Occipital lobe (tissue), 2 donors: Measurements from ENCODE around the gene CD247. TPM values are rescaled to one million over a fixed set of nuclear protein-coding genes. Genes with fewer than 3 reads are reported as not detected.

Experiments
- DNase-seq: peaks from one replicate; lab custom pipeline; 2025; lab: John Stamatoyannopoulos, UW
- total RNA-seq: library from RNA; depleted of rRNA; stranded (reverse); fragments of >200 nt; gene quantifications from one replicate; pipeline ENCODE4 v1.2.3, GENCODE V29; 2014

CD247 gene
- total RNA-seq, 1 donor from 2014 or later: 2.3 TPM

DNA sequence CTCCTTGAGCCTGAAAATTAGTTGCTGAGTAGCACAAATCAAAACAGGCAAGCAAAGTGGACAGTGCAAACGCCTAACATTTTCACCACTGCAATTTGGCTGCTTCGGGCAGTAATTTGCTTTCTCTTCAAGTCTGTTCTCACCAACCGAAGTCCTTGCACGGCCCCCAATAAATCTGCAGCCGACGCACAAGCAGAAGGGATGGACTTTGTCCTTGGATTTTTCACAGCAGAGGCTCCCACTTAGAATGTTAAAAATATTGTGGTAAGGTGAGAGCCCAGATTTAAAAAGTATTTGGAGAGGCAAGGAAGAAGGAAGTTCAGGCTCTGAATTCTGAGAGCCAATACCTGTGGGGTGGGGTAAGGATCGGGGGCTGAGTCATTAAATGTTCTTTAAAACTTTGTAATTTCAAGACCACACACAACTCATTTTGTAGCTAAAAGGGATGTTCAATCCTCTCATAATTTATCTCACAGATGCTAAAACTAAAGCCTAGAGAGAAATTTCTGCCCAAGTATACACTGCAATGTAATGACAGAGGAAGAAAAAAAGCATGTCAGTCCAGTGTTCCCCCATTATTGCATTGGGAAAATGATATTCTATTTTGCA lies 6.2 kb downstream of the CD247 start:
- DNase-seq: no peak

DNA sequence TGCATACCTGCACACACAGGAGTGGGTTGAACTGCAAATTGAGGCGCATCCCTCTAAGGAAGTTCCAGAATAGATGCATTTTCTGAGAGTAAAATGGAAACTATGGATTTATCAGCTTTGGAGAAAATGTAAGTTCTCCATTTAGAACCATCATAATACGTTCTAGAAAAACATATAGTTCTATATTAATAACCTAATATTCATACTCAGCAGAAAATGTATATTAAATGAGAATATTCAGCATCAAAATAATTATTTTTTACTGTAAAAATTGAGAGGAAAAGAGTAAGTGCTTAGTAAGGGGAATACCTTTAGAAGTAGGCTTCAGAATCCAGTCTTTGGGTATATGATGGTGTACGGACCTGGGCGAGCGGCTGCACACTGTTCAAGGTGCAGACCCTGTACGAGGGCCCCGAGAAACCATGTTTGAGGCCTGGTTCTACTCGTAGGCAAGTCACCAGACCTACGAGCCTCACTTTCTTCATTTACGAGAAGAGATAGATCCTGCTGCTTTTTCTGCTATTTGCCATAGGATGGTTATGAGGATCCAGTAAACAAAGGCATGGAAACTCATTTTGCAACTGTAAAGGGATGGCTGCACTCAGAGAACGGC lies 6.8 kb downstream of the CD247 start:
- DNase-seq: no peak

DNA sequence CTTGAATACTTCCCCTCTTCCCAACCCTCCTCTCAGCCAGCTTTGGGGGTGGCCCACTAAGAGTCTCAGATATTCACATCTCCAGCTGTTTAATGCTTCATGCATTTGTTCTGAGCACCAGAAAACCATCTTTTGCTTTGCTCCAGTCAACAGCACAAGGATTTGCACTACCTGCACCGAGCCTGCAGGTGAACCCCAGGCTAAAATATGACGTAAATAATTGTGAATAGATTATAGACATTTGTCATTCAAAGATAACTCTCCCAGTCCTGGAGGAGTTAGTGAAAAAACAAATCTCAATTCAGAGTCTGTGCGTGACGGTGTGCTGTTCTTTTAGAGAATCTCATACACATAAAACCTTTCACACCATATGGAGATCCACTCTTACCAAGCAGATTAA lies 7.4 kb downstream of the CD247 start:
- DNase-seq: no peak

DNA sequence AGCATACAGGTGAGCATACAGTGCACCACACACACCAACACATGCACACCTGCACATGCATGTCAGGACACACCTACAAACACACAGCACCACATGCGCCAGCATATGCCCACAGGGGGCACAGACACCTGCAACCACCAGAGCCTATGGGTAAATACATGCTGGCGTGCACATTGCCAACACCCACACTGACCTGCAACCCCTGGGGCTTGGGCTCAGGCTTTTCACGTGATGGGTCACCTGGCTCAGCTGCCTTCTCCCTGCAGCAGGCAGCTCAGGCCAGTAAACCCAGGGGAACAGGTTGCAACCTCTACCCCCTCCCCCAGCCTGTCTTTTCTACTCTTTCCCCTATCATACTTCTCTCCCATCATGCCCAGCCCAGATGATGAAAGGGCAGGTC lies 8.1 kb downstream of the CD247 start:
- DNase-seq: no peak

DNA sequence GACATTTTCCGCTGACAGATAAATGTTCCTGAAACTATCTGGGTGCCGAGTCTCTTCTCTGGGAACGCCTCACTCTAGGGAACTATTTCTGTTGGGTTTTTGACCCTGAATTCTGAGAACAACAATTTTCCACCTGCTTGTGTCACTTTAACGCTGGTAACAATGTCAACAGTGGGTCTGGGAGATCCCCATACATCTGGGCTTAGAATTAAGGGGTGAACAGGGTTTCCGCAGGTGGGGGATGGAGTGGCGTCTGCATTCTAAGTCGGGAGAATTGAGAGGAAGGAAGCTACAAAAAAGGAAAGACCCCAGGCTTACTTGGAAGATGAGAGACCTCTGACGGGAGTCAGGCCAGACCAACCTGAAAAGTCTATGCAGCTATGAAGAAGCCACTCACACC lies 8.7 kb downstream of the CD247 start:
- DNase-seq: no peak

DNA sequence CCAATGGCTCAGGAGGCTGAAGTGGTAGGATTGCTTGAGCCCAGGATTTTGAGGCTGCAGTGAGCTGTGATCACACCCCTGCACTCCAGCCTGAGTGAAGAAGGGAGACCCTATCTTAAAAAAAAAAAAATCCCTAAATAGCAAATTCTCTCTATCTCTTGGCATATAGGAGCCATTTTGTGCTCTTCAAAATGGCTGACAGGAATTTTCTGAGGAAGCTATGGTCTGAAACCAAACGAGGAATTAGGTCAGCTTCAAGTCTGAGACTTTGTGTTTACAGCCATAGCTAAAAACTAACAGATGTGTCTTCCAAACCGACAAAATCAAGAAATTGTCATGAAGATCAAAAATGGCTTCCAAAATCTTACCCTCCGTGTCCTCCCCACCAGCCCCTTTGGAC lies 10.6 kb downstream of the CD247 start:
- DNase-seq: no peak

DNA sequence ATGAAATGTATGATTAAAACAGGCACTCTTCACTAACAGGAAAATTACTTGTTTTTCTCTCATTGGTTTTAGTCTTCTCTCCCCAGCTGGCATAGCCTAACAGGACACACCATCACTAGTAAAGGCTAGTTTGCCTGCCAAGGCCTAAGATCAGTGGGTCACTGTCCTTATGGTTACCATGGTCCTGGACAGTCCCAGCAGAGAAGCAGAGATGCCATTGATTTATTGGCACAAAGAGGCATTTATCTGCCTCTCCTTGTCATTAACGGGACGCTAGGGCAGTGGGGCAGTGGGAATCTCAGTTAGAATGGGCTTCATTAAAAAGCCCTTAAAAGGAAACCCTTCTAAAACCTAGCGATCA lies 13.9 kb downstream of the CD247 start:
- DNase-seq: no peak

DNA sequence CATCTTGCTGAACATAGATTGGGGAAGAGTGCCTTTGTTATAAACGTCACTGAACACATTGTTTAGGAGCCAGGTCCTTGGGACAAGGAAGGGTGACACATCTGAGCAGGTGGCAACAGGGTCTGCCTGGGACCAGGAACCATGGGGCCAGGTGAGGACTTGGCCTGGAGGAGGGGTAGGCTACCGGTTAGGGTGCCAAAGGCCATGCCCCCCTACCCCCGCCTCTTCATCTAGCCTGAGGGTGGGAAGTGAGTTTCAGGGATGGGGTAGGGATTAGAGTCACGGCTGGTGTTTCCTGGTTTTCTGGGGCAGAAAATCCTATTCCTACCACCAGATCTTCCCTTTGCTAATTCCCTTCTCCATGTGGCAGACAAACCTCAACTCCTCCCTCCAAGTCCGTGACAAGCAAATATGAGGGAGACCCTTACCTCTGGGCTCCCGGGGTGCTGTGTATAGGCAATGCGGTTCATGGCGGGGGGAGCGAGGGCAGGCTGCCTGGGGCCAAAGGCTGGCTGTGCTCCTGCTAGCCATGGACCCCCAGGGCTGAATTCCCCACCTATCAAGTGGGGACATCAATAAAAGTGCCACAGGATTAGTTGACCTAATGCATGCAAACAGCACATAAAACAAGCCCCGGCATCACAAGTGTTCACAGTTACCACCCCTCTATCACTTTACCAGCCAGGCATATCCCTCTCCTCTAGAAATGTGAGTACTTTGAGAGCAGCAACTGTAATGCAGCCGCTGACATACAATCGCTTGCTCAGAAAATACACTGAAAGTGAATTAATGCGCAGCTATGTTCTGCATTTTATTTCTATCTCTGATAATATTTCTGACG lies 14.5 kb downstream of the CD247 start:
- no peak for DNase-seq

DNA sequence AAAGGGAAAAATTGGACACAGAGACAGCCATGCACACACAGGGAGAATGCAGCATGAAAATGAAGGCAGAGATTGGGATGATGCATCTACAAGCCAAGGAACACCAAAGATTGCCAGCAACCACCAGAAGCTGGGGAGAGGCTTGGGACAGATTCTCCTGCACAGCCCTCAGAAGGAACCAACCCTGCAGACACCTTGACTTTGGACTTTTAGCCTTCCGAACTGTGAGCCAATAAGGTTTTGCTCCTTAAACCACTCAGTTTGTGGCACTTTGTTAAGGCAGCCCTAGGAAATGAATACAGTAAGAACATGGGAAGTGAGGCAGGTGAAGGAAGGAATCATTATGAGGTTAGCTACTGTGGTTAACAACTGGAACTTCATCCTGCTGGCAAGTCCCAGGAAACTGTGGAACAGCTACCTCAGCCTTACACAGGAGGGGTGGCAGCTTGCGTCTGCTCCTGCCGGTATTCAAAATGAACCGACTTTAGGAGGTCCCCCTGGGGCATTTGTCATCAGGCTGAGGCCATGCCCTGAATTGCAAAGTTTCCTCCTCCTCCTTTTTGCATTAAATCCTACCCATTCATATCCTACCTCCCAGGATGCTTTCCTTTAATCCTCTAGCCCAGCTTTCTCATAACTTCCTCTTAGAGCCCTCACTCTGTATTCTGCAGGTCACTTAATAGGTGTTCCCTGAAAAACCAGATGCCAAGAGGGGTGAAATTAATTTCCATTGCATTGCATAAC lies 15.4 kb downstream of the CD247 start:
- DNase-seq: no peak

DNA sequence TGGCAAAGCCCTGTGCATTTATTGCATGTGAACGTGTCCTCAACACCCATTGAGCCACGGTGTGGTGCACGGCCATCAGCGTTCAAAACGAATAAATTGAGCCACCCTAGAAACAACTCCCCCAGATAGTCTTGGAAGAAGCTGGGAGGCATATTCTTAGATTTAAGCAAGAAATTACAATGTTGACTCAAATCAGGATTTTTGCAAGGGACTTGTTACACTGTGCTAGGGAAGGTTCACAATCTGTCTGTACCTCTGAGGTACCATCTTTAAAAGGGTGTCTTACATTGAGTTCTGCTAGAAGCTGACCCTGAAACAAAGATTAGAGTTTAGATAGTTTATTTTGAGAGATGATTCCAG lies 16.2 kb downstream of the CD247 start:
- DNase-seq: no peak

DNA sequence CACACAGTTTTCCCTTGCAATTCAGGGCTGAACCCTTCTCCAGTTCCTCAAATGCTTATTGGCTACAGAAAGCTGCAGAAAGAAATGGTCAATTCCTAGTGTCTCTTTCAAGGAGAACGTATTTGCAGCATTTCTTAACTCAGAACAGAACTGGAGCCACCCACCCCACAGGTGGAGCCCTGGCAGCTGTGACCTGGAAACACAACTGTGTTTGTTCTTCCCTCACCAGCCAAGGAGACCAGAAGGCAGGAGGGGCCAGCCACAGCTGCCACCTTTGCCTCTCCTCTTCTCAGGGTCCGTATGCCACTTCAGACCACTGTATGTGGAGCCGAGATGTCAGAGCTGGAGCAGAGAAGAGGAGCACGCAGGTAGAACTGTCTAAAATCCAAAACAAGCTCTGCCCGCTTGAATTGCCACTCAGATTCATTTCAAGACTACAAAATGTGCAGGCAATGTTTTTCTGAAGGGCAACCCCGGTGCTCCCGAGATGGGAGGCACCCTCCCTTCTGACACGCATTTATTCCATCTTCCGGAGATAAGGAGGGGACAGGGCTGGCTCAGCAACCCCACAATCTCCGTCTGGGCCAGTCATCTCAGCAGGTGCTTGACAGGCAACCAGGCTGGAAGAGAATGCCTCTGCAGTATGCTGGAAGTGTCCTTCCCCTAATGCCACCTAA lies 16.7 kb downstream of the CD247 start:
- no peak for DNase-seq

DNA sequence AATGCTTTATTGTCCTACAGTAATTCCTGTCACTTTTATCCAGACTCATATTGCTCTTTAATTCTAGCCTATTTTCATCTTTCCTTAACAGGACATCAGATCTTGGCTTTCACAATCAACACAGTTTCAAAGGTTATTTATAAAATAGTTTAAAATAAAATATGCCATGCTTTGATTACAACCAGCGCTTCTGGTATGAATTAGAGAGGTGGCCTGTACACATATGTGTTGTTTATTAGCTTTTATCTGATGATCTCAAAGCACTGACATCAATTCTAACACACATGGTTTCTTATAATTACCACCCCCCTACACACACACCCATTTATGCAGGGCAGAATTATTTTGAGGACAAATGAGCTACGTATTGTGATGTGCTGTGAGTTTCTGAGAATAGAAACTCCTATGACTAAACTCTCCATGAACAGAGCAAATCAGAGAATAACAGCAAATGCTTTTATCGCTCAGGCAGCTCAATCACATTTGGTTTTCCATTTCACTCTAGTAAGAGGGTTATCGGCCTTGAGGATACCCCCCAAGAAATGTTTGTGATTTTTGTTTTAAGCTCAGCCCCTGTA lies 18.0 kb downstream of the CD247 start:
- no peak for DNase-seq

DNA sequence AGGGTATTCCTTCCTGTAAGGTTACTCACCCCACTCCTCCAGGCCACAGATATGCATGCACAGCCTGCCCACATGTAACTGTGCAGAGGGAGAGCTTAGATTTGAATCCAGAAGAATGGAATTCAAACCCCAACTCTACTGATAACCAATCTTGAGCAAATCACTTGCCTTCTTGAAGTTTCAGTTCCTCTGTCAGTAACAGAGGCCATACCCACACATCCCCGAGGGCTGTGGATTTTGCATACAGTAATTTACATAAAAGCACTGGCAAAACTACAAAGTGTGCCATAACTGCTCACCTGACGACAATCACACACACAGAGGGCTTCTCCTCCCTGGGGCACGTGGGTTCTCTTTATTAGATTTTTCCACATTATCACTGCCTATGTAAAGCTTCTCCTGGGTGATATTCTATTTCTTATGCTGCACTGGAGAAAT lies 18.6 kb downstream of the CD247 start:
- no peak for DNase-seq

DNA sequence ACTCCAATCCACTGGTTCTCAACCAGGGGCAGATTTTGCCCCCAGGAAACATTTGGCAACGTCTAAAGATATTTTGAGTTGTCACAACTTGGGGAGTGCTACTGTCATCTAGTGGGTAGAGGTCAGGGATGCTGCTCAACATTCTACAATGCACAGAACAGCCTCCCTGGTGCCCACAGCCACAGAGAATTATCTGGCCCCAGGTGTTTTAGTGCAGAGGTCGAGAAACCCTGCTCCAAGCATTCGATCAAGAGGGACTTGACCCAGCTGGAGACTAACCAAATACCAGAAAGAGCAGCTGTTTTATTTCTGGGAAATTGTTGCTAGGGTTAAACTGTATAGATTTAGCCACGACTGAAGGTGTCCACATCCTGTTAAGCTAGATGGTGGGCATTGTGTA lies 19.2 kb downstream of the CD247 start:
- DNase-seq: no peak

DNA sequence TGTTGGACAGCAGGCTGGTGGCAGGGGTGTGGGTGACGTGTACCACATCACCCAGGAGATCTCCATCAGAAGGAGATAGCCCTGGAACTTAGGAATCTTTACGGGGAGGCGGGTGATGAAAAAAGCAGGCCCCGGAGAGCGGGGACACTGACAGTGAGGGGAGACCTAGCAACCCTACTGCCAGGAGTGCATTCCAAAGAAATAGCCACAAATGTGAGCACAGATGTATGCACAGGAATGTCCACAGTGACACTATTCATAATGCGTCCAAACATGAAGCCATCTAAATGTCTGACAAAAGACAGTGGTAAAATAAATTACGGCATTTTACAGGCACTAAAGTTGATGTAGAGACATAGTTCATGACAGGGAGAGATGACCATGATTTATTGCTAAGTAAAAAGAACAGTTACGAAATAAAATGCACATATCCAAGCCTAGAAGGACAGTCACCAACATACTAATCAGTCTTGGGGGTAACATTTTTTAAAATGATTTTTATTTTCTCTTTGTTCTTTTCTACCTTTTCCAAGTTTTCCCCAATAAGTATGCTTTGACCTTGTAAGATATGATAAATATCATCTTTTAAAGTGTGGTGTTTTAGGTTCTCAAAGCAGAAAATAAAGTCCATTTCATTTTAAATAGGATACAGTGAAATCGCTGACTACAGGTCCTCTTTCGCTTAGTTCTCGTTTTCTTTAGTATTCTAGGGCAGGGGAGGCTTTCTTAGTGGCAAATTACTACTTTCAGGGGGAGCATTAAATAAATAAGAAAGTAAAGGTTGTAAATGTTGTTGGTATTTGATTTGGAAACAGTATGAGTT lies 21.3 kb downstream of the CD247 start:
- DNase-seq: no peak

DNA sequence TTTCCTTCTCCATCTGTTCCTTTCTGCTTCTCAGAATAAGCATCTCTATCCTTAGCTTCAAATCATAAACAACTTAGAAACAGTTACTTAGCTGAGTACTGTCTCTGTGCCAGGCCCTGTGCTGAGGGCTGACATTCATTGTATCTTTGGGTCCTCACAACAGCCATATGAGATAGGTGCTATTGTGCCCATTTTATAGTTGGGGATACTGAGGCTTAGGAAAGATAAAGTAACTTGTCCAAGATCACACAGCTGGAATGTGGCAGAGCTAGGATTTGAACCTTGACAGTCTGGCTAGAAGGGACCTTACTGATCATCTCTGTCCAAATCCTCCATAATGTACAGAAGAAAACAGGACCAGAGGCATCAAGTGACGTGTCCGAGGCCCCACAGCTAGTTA lies 25.0 kb downstream of the CD247 start:
- DNase-seq: no peak

DNA sequence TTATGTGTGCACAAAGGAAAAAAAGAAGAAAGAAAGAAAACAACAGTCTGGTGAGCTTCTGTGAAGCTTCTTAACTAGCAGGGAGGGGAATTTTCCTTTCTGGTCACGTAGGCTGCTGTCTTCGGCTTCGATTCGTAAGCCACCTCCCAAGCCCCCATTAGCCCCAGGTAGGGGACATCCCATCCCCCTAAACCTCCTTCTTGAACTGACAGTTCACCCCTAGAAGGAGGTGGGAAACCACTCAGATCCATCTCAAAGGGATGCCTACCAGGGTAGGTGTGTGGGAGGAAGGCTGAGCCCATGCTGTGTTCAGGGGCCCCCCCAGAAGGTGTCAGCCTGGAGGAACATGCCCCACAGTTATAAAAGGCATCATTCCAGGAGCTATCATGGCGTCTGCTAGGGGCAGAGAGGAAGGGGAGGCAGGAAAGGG lies 25.8 kb downstream of the CD247 start:
- no peak for DNase-seq

DNA sequence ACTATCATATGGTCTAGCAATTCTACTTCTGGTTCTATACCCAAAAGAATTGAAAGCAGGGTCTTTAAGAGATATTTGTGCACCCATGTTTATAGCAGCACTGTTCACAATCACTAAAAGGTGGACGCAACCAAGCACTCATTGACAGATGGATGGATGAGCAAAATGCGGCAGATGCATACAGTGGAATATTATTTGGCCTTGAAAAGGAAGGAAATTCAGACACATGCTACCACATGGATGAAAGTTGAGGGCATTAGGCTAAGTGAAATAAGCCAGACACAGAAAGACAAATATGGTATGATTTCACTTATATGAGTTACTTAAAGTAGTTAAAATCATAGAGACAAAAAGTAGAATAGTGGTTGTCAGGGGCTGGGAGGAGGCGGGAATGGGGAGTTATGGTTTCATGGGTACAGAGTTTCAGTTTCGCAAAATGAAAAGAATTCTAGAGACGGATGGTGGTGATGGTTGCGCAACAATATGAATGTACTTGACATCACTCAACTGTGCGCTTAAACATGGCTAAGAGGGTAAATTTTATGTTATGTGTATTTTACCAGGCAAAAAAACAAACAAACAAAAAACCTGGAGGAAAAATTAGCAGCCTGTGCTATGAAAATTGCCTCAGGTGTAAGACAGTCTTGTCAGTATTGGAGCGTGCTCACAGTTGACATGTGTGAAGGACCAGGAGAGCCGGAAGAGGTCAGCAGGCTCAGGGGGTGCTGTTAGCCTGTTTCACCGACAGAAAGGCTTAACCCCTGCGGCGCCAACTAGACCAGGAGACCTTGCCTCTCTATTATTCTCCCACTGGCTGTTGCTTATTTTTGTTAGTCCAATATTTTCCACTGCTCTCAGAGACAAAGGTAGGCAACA lies 26.5 kb downstream of the CD247 start:
- no peak for DNase-seq

DNA sequence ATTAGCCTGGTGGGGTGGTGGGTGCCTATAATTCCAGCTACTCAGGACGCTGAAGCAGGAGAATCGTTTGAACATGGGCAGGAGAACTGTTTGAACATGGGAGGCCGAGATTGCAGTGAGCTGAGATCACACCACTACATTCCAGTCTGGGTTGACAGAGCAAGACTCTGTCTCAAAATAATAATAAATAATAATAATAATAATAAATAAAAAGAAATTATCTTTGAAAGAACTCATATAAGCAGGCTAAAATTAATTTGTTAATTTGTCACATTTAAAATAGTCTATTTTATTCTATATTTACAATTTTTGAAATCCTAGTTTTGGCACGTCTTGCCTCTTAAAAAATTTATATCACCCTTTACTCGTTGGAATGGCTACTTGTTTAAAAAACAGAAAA lies 27.6 kb downstream of the CD247 start:
- no peak for DNase-seq
